Chondrocyte (in vitro differentiated cells): ENCODE data around the gene CYP26A1. TPM values are rescaled to one million over a fixed set of nuclear protein-coding genes. Genes with fewer than 3 reads are reported as not detected.

Source experiments
- DNase-seq: peaks from one replicate; pipeline ENCODE4 v3.0.0; 2021; ENCODE audit warnings: mixed read lengths, low spot score
- H3K27ac Mint-ChIP-seq: one replicate; pipeline ENCODE4 v1.8.0; 2021; ENCODE audit warnings: mild to moderate bottlenecking, moderate library complexity, mixed read lengths; ENCODE audit not compliant: unreplicated experiment
- H3K27me3 Mint-ChIP-seq: 2 replicates; pipeline ENCODE4 v1.8.0; 2021; ENCODE audit warnings: low read depth, mixed read lengths
- H3K36me3 Mint-ChIP-seq: 2 replicates; pipeline ENCODE4 v1.8.0; 2021; ENCODE audit warnings: low read depth, mixed read lengths
- H3K4me1 Mint-ChIP-seq: 2 replicates; pipeline ENCODE4 v1.8.0; 2021; ENCODE audit warnings: low read depth, mild to moderate bottlenecking, mixed read lengths
- H3K4me3 Mint-ChIP-seq: one replicate; pipeline ENCODE4 v1.8.0; 2021; ENCODE audit warnings: mild to moderate bottlenecking, moderate library complexity, mixed read lengths; ENCODE audit not compliant: unreplicated experiment
- H3K9me3 Mint-ChIP-seq: 2 replicates; pipeline ENCODE4 v1.8.0; 2021; ENCODE audit warnings: low read depth, mixed read lengths
- CTCF ChIP-seq: fragments of 200-600 bp; sonication (generic); IDR thresholded peaks from 2 replicates; pipeline ENCODE4 v1.5.0; 2021; ENCODE audit warnings: antibody characterized with exemption, mild to moderate bottlenecking, moderate library complexity
- total RNA-seq: library from RNA; stranded (reverse); gene quantifications from 3 replicates; pipeline ENCODE4 v1.2.1, GENCODE V29; 2021

The CYP26A1 gene
- total RNA-seq, 1 donor from 2014 or later = 0.47 TPM

DNA sequence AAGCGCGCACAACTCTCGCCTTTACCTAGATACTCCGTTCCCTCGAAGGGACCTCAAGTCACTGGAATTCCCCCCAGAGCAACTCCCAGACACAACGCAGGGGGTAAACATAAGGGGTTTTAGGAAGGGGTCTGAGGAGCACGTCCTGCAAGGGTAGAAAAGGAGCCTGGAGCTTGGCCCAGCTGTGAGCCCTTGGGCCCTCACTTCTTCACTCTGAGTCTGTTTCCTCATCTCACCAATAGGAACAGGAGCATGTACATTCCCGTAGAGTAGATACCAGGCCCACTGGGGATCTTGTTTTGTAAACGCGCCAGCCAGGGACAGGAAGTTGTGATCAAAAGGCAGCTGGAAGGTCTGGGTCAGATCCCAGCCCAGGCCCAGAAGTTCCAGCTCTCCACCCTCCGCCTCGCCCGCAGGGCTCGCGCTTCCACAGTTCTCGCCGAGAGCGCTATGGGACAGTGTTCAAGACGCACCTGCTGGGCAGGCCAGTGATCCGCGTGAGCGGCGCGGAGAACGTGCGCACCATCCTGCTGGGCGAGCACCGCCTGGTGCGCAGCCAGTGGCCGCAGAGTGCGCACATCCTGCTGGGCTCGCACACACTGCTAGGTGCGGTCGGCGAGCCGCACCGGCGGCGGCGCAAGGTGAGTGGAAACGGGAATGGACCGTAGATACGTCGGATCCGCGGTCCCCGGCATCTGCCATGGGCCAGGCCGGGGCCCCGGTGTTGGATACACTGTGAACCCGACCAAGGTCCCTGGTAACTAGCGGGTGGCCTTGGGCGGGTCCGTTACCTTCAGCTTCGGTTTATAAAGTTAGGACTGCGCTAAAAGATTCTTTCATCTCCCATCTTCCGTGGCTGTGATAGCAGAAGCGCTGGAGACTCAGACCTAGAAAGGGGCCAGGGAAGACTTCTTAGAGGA lies 11.8 kb upstream of the CYP26A1 start:
- Mint-ChIP-seq H3K27me3 (peaks cover 27% of the 10 kb centered on the region), H3K27ac (no peak overlapping the region), H3K4me1 (peaks cover 20% of the 10 kb centered on the region), H3K36me3 (peaks cover 2% of the 10 kb centered on the region), H3K9me3 (no peaks in the 10 kb centered on the region), H3K4me3 (peak overlapping the region; percentile 52)
- DNase-seq = no peak
- TF ChIP-seq CTCF = no peak

GRCh38 chr10:93062514-93063143 lies 11.1 kb upstream of the CYP26A1 start:
- H3K4me1 Mint-ChIP-seq = peaks cover 23% of the 10 kb centered on the region
- no peaks in the 10 kb centered on the region for H3K9me3 Mint-ChIP-seq
- TF ChIP-seq CTCF = peak; percentile 82
- DNase-seq = no peak
- peak overlapping the region; percentile 52 for H3K4me3 Mint-ChIP-seq
- H3K27ac Mint-ChIP-seq = no peak overlapping the region
- peaks cover 35% of the 10 kb centered on the region for H3K27me3 Mint-ChIP-seq
- H3K36me3 Mint-ChIP-seq = peaks cover 2% of the 10 kb centered on the region

- Mint-ChIP-seq H3K4me3 (peak overlapping the region; percentile 2), H3K4me1 (peaks cover 29% of the 10 kb centered on the region), H3K27ac (no peak overlapping the region), H3K36me3 (peaks cover 2% of the 10 kb centered on the region), H3K27me3 (peaks cover 42% of the 10 kb centered on the region), H3K9me3 (no peaks in the 10 kb centered on the region)
- TF ChIP-seq CTCF = no peak
- DNase-seq = no peak
Observed at GRCh38 chr10:93063144-93063976, 10.3 kb upstream of the CYP26A1 start.

DNA sequence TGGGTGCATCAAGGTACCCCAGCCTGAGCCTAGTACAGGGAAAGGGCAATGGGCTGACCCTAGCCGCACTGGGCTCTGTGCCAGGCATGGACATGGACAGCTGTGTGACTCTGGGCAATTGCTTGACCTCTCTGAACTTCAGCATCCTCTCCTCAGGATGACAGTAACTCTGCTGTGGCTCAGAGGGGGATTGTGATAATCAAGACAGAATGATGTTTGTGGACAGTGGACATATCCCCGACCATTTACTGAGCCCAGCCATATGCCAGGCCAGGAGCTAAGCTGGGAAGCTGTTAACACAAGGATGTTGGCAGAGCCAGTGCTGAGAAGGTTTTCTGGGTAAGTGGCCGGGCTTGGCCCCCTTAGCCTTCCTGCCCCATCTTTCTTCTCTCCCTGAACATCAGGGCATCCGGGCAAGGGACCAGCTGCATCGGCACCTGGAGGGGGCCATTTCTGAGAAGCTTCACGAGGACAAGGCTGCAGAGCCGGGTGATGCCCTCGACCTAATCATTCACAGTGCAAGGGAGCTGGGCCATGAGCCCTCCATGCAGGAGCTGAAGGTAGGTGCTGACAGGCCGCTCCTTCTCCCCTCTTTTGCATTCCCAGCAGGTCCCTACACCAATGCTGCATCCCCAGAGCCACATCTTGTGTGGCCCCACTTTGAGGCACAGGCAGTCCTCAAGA lies 9.6 kb upstream of the CYP26A1 start:
- TF ChIP-seq CTCF = no peak
- Mint-ChIP-seq H3K4me1 (peaks cover 28% of the 10 kb centered on the region), H3K36me3 (peaks cover 2% of the 10 kb centered on the region), H3K27me3 (peaks cover 49% of the 10 kb centered on the region), H3K4me3 (no peak overlapping the region), H3K9me3 (no peaks in the 10 kb centered on the region), H3K27ac (no peak overlapping the region)
- no peak for DNase-seq
